GM06990 (cell line): ENCODE results near the gene NAA80.

Experiments
- DNase-seq: peaks from one replicate; pipeline ENCODE4 v3.0.0-alpha.2; 2011; ENCODE audit not compliant: insufficient read length; ENCODE audit errors: extremely low read depth
- H3K27me3 ChIP-seq: replicated peaks from 2 replicates; pipeline ENCODE4 v1.6.0; 2011; ENCODE audit warnings: low read length; ENCODE audit not compliant: control insufficient read depth, insufficient read depth
- H3K36me3 ChIP-seq: 2 replicates; pipeline ENCODE4 v1.5.1; 2011; ENCODE audit warnings: low read length; ENCODE audit not compliant: control insufficient read depth, insufficient read depth
- H3K4me3 ChIP-seq: replicated peaks from 2 replicates; pipeline ENCODE4 v1.5.1; 2011; ENCODE audit warnings: low read depth, mild to moderate bottlenecking, control low read depth, low read length
- CTCF ChIP-seq: IDR thresholded peaks from 2 replicates; pipeline ENCODE4 v1.5.1; 2011; ENCODE audit warnings: low read length, control low read depth, mild to moderate bottlenecking, inconsistent platforms; ENCODE audit not compliant: insufficient read depth, poor library complexity, severe bottlenecking

Gene NAA80

DNA sequence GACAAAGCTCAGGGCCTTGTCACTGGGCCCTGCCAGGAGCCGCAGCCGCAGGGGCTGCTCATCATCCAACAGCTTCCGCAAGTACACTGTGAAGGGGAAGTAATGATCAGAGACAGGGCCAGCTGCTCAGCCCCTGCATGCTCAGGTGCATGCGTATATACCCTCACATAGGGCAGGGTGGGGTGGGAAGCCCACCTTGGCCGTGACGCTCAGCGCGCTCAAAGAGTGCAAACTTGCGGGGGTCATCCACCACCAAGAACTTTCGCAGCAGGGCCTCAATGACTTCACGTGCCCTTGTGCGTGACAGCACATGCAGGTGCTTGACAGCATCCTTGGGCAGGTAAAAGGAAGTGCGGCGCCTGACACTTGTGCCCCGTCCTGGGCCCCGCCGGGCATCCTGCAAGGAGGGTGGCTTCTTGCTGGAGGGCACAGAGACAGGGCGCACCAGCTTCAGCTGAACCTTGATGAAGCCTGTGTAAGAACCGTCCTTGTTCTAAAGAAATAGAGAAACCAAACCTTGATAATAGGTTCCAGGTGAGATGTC is 32.2 kb upstream of the NAA80 start:
- no peak for DNase-seq
- TF ChIP-seq CTCF = no peak
- Histone ChIP-seq H3K36me3 (peaks cover 30% of the 10 kb centered on the region), H3K4me3 (no peak overlapping the region), H3K27me3 (no peaks in the 10 kb centered on the region)

- H3K27me3 ChIP-seq = no peaks in the 10 kb centered on the region
- H3K36me3 ChIP-seq = peaks cover 33% of the 10 kb centered on the region
- DNase-seq = no peak
- TF ChIP-seq CTCF = no peak
- no peak overlapping the region for H3K4me3 ChIP-seq
These were observed 31.1 kb upstream of the NAA80 start for GRCh38 chr3:50330330-50330729.

- H3K27me3 ChIP-seq = no peaks in the 10 kb centered on the region
- peak within 1 kb of the TSS; percentile 90 for H3K4me3 ChIP-seq
- TF ChIP-seq CTCF = no peak
- peaks cover 30% of the 10 kb centered on the region for H3K36me3 ChIP-seq
- peak; percentile 90 for DNase-seq
These were observed 28.9 kb upstream of the NAA80 start, which contains the start of gene TUSC2 for GRCh38 chr3:50327943-50328691. Gene TUSC2 (minus strand): TSS chr3:50328223. CDS start chr3:50328099, 124 bp downstream.

DNA sequence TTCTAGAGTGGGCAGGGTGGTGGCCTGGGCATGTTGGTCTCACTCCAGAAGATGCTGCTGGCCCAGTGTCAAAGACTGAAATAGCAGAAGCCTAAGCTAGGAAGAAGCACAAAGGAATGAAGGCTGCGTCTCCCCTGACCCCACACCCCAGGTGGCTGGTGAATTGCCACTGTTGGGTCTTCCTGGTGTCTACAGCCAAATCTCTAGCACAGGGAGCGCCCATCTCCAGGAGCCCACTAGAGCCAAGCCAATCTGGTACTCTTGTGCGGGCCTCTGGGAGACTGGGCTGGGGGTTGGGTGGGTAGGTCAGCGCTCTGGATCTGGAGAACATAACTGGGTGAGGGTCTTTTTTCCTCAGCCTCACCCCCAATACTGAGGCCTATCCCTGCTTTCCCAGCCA is 27.9 kb upstream of the NAA80 start:
- Histone ChIP-seq H3K4me3 (peak overlapping the region; percentile 90), H3K36me3 (peaks cover 26% of the 10 kb centered on the region), H3K27me3 (no peaks in the 10 kb centered on the region)
- no peak for DNase-seq
- no peak for TF ChIP-seq CTCF

- no peak overlapping the region for H3K4me3 ChIP-seq
- peaks cover 16% of the 10 kb centered on the region for H3K36me3 ChIP-seq
- no peaks in the 10 kb centered on the region for H3K27me3 ChIP-seq
- DNase-seq = no peak
- TF ChIP-seq CTCF = no peak
These were observed 27.0 kb upstream of the NAA80 start for GRCh38 chr3:50326182-50326541.
